ENCODE measurements around the gene SUN1.
A peak's percentile ranks its signal among the peaks of the same experiment; 100 is the strongest.

SUN1 gene

DNA sequence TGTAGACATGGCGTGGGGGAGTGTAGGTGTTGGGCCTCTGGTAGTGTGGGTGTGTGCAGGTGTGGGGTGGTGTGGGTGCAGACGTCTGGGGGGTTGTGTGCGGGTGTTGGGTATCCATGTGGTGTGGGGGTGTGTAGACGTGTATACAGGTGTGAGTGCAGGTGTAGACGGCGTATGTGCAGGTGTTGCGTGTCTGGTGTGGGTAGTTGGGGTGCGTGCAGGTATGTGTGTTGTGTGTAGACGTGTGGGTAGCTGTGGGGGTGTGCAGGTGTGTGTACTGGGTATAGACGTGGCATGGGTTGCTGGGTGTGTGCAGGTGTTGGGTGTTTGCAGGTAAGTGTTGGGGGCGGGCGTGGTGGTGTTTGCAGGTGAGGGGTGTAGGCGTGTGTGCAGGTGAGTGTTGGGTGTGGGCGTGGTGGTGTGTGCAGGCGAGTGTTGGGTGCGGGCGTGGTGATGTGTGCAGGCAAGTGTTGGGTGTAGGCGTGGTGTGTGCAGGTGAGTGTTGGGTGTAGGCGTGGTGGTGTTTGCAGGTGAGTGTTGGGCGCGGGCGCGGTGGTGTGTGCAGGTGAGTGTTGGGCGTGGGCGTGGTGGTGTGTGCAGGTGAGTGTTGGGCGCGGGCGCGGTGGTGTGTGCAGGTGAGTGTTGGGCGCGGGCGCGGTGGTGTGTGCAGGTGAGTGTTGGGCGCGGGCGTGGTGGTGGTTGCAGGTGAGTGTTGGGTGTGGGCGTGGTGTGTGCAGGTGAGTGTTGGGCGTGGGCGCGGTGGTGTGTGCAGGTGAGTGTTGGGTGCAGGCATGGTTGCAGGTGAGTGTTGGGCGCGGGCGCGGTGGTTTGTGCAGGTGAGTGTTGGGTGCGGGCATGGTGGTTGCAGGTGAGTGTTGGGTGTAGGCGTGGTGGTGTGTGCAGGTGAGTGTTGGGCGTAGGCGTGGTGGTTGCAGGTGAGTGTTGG is 60.6 kb downstream of the SUN1 start:
- no peak for DNase-seq
- intact Hi-C loops (cut with DNase I): no loop called here

DNA sequence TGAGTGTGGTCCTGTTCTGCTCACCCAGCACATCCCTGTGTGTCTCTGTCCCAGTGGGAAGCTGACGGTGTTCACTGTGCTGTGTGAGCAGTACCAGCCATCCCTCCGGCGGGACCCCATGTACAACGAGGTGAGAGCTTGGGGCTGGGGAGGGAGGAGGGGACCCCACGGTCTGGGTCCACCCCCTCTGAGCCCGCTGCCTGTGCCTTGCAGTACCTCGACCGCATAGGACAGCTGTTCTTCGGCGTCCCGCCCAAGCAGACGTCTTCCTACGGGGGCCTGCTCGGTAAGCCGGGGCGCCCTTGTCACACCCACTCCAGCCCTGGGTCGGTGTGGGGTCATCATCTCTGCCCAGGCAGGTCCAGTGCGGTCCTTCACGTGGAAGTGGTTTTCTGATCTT is 61.4 kb downstream of the SUN1 start:
- DNase-seq: no peak
- intact Hi-C loops (cut with DNase I): no loop called here

DNA sequence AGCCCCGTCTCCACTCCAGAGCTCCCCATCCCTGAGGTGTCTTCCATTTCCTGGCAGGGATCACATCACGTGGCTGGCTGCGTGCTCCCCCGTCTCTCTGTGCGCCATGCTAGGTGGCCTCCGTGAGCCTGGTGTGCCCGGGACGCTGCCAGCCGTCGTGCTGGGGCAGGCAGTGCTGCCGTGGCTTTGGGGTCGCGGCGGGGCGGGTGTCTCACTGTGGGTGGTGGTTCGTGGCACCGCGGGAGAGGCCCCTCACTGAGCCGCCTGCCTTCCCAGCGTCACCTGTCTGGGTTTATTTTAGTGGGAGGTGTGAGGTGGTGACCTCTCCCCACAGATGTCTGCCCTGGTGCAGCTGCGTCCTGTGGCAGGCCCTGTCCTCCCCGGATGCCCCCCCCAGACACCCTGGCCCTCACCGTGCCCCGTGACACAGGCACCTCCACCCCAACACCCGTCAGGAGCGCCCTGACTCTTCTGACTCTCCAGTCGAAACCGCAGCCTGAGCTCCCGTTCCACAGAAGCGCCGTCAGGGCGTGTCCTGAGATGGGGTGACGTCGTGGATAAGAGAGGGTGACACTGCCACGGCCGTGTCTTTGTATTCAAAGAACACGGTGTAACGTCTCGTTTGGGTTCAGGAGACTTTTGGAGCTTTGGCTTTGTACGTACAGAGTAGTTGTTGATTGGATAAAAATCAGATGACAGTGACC is 62.0 kb downstream of the SUN1 start:
- intact Hi-C loops (cut with DNase I): no loop called here

DNA sequence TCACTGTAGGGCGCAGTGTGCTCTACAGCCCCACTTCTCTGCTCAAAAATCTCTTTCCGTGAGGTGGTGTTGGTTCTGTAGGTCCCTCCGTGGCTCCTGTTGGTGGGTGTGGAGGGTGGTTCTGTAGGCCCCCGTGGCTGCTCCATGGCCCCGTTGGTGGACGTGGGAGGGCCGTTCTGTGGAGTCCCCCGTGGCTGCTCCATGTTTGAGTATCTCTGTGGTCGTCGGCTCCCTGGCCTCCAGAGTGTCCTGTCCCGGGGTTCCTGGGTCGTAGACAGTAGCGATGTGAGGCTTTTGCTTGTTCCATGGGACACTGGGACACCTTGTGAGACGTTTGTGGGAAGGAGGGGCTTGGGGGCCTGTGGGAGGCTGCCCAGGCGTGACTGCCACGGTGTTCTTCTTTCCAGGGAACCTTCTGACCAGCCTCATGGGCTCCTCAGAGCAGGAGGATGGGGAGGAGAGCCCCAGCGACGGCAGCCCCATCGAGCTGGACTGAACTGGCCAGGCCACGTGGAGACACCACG is 62.7 kb downstream of the SUN1 start:
- intact Hi-C loops (cut with DNase I): no loop called here

More for the DNA sequence above, 62.0 kb downstream of the SUN1 start:
- peak in 12 of 42 donors; percentile 44 to 72 (median 58) for DNase-seq

DNA sequence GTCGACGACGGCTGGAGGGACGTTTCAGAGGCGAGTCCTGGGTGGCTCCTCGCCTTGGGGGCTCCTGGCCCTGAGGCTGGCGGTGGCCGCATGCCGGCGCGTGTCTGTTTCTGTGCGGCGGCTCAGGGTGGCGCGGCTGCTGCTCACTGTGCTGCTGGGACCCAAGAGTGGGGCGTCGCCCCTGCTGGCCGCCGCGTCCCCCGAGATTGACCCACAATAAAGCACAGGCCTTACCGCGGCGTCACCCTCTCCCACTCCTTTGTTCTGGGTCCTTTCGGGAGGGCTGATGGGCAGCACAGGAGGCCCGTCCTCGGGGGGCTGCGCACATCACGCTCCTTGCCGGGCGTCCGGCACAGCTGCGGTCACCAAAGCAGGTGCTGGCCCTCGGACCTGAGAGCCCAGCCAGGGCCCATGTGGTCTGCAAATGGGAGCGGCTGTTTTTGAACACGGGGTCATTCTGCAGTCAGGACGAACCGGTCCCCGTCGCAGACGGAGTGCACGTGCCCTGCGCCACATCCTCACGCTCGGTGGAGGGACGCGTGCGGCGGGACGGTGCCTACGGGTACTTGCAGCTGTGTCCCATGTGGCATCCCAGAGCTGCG is 63.3 kb downstream of the SUN1 start:
- peak in 1 of 42 donors; percentile 1 for DNase-seq
- intact Hi-C loops (cut with DNase I): no loop called here

More for the DNA sequence above, 62.7 kb downstream of the SUN1 start:
- DNase-seq: peak in 1 of 42 donors; percentile 6

DNA sequence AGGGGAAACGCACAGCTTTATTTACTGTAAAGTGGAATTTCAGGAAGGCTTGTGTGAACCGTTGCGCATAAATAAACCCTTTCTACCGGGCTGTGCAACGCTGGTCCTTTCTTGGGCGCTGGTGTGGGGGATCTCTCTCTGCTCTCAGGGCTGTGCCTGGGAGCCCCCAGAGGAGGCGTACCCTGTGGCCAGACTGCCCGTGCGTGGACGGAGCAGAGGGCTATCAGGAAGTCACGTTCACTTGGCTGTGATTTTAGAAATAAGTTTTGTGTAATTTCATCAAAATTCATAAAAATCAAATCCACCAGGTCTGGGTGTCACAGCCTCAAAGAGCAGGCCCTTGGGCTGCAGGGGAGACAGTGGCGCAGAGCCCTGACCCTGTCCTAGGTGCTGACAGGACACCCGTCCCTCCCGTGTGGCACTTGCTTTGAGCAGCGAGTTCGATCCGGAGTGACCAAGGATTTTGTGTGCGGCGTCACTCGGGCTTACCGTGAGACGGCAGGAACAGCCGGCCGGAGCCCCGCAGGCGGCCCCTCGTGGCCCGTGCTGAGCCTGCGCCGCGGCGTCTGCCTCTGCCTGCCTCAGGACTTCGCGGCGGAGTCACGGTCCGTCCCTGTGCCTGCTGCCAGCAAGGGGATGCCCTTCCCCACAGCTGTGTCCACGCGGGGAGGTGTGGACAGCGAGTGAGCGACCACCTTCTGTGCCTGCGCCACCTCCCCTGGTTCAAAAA is 64.2 kb downstream of the SUN1 start:
- DNase-seq: no peak

DNA sequence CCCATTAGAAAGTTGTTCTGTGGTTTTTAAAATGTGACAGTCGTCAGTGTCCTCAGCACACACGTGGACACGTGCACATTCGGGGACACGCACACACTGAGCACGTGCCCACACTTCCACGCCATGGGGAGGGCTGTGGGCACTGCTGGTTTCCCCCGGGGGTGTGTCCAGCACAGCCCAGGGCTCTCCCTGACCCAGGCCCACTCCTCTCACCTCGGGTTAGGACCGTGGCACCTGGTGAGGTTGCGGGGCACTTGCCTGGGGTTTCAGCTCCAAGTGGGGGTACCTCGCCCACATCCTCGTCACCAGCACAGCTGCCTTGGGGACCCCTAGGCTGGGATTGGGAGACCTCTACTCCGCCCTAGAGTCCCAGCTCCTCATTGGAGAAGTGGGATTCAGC is 64.8 kb downstream of the SUN1 start:
- intact Hi-C loops (cut with DNase I): no loop called here
- DNase-seq: no peak

More for the DNA sequence above, 64.2 kb downstream of the SUN1 start:
- intact Hi-C loops (cut with DNase I): no loop called here

DNA sequence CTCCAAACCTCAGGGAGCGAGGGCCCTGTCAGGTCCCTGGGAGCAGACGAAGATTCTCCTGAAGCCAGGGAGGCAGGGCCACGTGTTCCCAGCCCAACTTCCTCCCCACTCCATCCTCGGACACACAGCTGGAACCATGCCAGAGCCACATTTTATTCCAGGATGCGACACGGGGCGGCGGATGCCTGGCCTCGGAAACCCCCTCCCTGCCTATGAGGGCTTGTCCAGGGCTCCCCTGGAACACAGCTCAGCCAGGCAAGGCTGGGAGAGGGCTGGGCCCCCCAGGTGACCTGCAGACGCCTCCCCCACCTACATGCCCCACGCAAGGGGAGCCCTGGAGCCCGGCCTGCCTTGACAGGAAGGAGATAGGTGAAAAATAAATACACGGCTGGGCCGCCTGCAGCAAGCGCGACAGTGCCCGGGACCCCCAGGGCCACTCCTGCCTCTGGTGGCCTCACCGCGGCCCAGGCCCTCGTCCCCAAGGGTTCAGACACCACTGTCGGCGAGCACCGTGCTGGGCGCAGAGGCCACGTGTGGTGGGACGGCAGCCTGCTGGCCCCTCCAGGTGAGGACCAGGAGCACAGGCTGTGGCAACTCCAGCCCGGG is 65.6 kb downstream of the SUN1 start:
- intact Hi-C loops (cut with DNase I): no loop called here
- no peak for DNase-seq

DNA sequence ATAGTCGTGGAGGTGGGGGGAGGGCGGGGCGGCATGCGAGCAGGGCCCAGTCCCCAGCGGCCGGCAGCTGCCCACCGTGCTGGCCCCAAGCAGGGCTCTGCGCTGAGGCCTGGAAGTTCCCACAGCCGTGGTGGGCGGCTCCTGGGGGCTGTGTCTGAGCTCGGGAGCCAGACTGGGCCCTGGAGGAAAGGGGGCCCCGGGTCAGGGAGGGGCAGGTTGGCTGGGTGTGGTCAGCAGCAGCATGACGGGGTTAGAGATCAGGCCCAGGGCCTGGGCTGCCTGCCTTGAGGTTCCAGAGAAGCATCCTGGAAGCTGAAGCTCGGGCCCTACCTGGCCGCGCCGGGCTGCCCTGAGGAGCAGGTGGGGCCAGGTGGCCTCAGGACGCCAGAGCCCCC is 66.2 kb downstream of the SUN1 start:
- DNase-seq: no peak
- intact Hi-C loops (cut with DNase I): no loop called here

DNA sequence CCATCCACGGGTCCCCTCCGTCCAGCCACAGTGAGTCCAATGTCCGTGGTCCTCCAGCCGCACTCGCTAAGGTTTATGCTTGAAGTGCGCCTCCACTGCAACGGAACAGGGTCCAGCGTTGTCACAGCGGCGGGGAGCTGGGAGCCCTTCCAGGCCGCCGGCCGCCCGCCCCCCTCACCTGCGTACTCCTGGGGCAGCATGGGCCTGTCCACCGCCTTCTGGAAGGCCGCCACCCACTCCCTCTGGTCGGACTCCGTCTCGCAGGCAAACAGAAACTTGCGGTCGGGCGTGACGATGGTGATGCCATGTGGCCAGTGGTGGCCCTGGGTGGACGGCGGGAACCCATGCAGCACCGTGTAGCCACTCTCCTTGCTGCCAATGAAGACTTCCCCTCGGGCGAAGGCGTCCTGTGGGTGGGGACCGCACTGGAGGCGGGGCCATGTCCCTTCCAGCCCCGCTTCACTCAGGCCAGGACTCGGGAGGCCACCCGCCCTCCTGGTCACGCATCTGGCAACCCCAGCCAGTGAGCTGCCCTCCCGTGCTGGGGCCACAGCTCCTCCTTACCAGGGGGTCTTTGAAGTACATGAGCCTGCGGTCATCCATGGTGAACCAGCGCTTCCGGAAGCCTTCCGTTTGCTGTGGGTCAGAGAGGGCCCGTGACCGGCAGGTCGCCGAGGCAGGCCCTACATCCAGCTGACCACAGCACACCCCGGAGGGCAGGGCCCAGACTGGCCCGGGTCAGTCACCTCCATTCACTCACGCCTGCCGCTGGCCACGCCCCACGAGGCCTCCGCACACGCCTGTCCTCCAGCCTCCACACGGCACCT is 66.8 kb downstream of the SUN1 start:
- no peak for DNase-seq
- intact Hi-C loops (cut with DNase I): no loop called here

DNA sequence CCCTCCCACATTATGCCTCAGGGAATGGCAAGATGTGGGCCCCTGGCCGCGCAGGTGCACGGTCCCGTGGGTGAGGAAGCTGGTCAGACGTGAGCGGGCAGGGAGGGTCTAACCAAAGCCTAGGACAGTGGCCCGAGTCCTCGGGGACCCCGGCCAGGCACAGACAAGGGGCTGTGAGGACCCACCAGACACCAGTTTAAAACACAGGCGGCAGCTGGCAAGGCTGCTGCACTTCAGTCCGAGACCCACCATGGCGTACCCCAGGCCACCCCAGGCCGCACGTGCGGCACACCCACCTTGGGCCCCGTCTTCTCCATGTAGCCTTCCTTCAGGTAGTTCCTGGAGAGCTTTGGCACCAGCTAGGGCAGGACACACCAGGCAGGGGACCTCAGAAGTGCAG is 67.5 kb downstream of the SUN1 start:
- intact Hi-C loops (cut with DNase I): no loop called here
- no peak for DNase-seq

DNA sequence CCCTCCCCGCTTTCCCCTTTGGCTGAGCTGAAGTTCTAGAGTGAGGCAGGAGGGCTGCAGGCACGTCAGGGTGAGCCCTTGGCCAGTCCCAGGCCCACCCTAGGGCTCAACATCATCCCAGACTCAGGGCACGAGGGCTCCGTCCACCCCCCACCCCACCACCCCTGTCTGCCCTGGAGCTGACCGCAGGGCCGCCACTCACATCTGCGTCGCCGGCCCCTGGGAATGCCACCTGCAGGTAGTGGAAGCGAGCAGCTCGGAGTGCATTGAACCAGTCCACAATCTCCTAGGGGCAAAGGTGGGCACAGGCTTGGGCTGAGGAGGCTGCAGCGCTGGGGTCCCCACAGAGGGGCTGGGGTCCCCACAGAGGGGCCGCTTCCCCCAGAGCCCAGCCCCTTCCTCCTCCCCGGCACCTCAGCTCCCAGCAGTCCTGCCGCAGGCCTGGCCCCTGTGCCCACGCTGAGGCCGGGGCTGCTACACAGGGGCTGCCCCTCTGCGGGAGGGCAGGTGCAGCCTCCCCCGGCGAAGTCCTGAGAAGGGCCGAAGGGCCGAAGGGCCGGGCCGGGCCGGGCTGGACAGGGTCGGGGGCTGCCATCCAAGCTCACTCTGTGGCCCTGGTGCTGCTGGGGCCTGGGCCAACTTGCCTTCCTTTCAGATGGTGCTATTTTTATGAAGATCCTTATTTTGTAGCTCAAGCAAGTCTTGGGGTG is 68.2 kb downstream of the SUN1 start:
- intact Hi-C loops (cut with DNase I): no loop called here
- no peak for DNase-seq

DNA sequence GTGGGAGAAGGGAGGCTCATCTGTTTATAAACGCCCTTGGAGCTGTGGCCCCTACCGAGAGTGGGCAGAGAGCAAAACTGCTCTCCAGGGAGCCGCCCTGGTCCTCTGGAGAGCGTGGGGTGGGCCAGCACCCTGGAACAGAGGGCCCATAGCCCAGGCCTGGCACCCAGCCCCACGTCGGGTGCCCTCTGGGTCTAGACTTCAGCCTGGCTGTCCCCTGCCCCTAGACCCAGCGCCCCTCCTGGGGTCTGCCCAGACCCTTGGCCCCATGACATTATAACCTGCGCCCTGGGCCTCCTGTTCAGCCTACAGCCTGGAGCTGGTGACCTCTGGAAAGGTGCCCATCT is 68.7 kb downstream of the SUN1 start:
- DNase-seq: no peak
- intact Hi-C loops (cut with DNase I): no loop called here

DNA sequence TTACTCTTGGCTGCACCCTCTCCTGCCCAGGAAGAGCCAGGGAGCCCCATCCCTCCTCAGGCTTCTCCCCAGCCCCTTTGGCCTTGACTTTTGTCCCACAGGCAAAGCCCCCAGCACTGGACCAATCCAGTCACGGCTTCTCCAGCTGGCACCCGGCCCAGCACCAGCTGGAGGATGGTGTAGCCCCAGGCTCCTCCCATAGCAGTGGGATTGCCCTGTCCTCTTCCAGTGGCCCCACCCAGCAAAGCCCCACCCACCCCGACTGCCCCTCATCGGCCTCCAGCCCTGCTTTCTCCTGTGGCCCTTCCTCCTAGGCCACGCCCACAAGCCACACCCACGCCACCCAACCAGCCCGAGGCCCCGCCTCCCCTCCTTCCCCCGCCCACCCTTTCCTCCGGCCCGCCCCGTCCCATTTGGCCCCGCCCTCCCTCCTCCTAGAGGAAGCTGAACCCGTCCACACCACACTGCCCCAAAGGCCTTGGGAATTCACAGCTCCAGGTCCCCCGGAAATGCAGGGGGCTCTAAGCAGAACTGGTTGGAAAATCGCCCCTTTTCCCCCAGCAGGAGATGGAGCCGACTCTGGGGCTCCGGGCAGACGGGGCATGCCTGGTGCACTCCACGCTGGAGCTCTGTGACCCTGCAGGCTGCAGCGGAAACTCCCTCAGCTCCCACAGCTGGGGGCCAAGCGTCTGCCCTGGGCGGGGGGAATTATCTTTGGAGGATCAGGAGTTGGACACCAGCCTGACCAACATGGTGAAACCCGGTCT is 69.3 kb downstream of the SUN1 start:
- peak in 37 of 42 donors; percentile 41 to 90 (median 72) for DNase-seq
- intact Hi-C loops (cut with DNase I): no loop called here

DNA sequence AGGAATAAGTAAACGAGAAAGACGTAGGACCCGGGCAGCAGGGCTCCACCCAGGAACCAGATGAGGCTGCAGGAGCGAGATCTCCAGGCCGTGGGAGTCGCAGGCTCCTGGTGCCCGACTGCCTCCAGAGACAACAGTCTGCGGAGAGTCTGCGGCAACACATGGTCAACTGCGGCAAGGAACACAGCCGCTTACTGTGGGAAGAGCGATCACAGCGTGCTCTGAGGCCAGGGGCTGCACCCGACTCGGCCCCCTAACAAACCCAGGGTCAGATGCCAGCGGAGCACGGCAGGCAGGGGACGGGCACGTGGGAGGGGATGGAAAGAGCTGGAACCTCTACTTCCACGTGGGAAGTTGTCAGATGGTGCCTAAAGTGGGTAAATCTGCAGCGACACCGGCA is 70.7 kb downstream of the SUN1 start:
- intact Hi-C loops (cut with DNase I): no loop called here
- no peak for DNase-seq

DNA sequence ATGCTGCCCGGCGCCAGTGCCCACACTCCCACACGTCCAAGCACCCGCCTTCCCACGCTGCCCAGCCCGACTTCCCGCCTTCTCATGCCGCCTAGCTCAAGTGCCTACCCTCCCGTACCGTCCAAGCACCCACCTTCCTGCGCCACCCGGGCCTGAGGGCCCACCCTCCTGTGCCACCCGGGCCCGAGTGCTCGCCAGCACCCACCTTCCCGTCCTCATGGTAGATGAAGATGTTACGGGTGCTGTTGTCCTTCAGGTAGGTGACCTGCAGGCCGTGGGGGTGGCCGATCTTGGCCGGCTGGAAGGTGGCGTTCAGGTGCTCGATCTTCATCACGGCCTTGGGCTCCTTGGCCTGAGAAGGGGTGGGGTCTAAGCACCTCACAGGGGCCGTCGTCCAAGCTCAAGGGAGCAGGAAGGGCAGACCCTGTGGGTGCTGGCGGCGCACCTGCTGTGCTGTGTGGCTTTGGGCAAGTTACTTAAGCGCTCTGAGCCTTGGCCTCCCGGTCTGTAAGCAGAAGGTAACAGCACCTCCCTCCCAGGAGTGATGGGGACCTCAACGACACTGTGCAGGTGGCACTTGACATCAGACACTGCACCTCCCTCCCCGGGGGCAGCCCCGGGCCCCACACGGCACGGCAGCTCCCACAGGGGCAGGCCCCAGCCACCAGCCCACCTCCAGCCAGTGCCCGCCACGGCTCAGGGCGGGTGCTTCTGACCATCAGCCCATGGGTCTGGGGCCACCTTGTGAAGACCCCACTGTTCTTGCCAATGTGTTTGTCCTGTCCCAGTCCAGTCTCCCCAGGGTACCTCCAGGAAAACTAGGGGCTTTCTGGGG is 71.9 kb downstream of the SUN1 start:
- DNase-seq: no peak
- intact Hi-C loops (cut with DNase I): no loop called here
